ENCODE measurements around the gene ETHE1.
"Not testable (repeated sequence)": the region's sequence is repeated elsewhere in the genome, so short reads cannot be mapped to it uniquely, and the experiment has no call there.

Gene ETHE1

GRCh38 chr19:43523696-43524095 lies 3.3 kb downstream of the ETHE1 start:
- not testable (repeated sequence) for DNase-seq (ENCODE audit: low read depth)

GRCh38 chr19:43522929-43523328 lies 4.1 kb downstream of the ETHE1 start:
- no peak for DNase-seq (ENCODE audit: low read depth)

- DNase-seq (ENCODE audit: low read depth): peak; percentile 83
These were observed 7.4 kb downstream of the ETHE1 start for GRCh38 chr19:43519436-43520088.

- DNase-seq (ENCODE audit: low read depth): no peak
These were observed 8.9 kb downstream of the ETHE1 start for GRCh38 chr19:43518051-43518450.

GRCh38 chr19:43512399-43512798 lies 14.6 kb downstream of the ETHE1 start:
- not testable (repeated sequence) for DNase-seq (ENCODE audit: low read depth)

- DNase-seq (ENCODE audit: low read depth): no peak
These were observed 15.7 kb downstream of the ETHE1 start for GRCh38 chr19:43511324-43511723.

GRCh38 chr19:43510713-43511112 lies 16.3 kb downstream of the ETHE1 start:
- no peak for DNase-seq (ENCODE audit: low read depth)

- DNase-seq (ENCODE audit: low read depth): no peak
These were observed 19.1 kb downstream of the ETHE1 start for GRCh38 chr19:43507880-43508279.

- DNase-seq (ENCODE audit: low read depth): no peak
These were observed 20.4 kb downstream of the ETHE1 start for GRCh38 chr19:43506629-43507028.

GRCh38 chr19:43505941-43506340 lies 21.1 kb downstream of the ETHE1 start:
- DNase-seq (ENCODE audit: low read depth): no peak

- no peak for DNase-seq (ENCODE audit: low read depth)
These were observed 21.9 kb downstream of the ETHE1 start for GRCh38 chr19:43505186-43505456.

GRCh38 chr19:43504426-43505185 lies 22.4 kb downstream of the ETHE1 start, which contains the start of gene PHLDB3:
Gene PHLDB3 (minus strand): TSS chr19:43504746. CDS start chr19:43504118, 628 bp downstream.
- DNase-seq (ENCODE audit: low read depth): no peak

- DNase-seq (ENCODE audit: low read depth): peak; percentile 76
These were observed 23.2 kb downstream of the ETHE1 start for GRCh38 chr19:43503501-43504425.

GRCh38 chr19:43502419-43502976 lies 24.5 kb downstream of the ETHE1 start:
- DNase-seq (ENCODE audit: low read depth): no peak

GRCh38 chr19:43501661-43502418 lies 25.2 kb downstream of the ETHE1 start:
- no peak for DNase-seq (ENCODE audit: low read depth)

GRCh38 chr19:43499042-43499441 lies 28.0 kb downstream of the ETHE1 start:
- no peak for DNase-seq (ENCODE audit: low read depth)

- no peak for DNase-seq (ENCODE audit: low read depth)
These were observed 28.7 kb downstream of the ETHE1 start for GRCh38 chr19:43498233-43498842.

- no peak for DNase-seq (ENCODE audit: low read depth)
These were observed 30.0 kb downstream of the ETHE1 start for GRCh38 chr19:43496960-43497359.

GRCh38 chr19:43495082-43495481 lies 31.9 kb downstream of the ETHE1 start:
- DNase-seq (ENCODE audit: low read depth): no peak

GRCh38 chr19:43490759-43491158 lies 36.2 kb downstream of the ETHE1 start:
- no peak for DNase-seq (ENCODE audit: low read depth)

- DNase-seq (ENCODE audit: low read depth): no peak
These were observed 36.9 kb downstream of the ETHE1 start for GRCh38 chr19:43489979-43490599.

All from fibroblast of the conjunctiva (primary cell).